Stomach (tissue), 9 donors: Measurements from ENCODE around the gene LTO1. TPM values are rescaled to one million over a fixed set of nuclear protein-coding genes. Genes with fewer than 3 reads are reported as not detected.
"Not testable (repeated sequence)": the region's sequence is repeated elsewhere in the genome, so short reads cannot be mapped to it uniquely, and the experiment has no call there.

Source experiments
- DNase-seq, 2 donors: peaks; one replicate each; pipeline versions ENCODE4 v3.0.0 to v3.0.0-alpha.2; 2013 to 2019
- H3K27ac ChIP-seq, 5 donors: fragments of 200-600 bp in 4 of 5; sonication (generic) in 4 of 5; one replicate each; pipeline ENCODE4 v1.5.1; 2013 to 2019; ENCODE audit warnings: mild to moderate bottlenecking in 1 of 5, moderate library complexity in 1 of 5
- H3K27me3 ChIP-seq, 3 donors: fragments of 200-600 bp; sonication (generic); one replicate each; pipeline ENCODE4 v1.5.1; 2017 to 2019; ENCODE audit warnings: mixed run types in 1 of 3
- H3K36me3 ChIP-seq, 4 donors: fragments of 200-600 bp; sonication (generic); 1 replicate in 3 of 4; 2 replicates in 1 of 4; pipeline ENCODE4 v1.5.1; 2016 to 2019
- H3K4me1 ChIP-seq, 4 donors: fragments of 200-600 bp; sonication (generic); one replicate each; pipeline ENCODE4 v1.5.1; 2016 to 2019
- H3K4me3 ChIP-seq, 4 donors: fragments of 200-600 bp; sonication (generic) in 3 of 4; one replicate each; pipeline ENCODE4 v1.5.1; 2016 to 2019; ENCODE audit warnings: mild to moderate bottlenecking in 1 of 4
- H3K9me3 ChIP-seq, 4 donors: fragments of 200-600 bp; sonication (generic); one replicate each; pipeline ENCODE4 v1.5.1; 2016 to 2019
- CTCF ChIP-seq, 7 experiments: fragments of 450-650 bp in 4 of 7; fragments of 200-600 bp in 3 of 7; sonication (generic) in 3 of 7; IDR thresholded peaks; one replicate each; pipeline ENCODE4 v1.5.1; 2016 to 2019; ENCODE audit warnings: antibody characterized with exemption in 7 of 7, control low read depth in 2 of 7, mild to moderate bottlenecking in 1 of 7
- EP300 ChIP-seq: sonication (generic); formaldehyde crosslinking; IDR thresholded peaks from one replicate; pipeline ENCODE4 v1.6.1; 2017; ENCODE audit warnings: antibody characterized with exemption
- POLR2A ChIP-seq, 4 donors: fragments of 450-650 bp; IDR thresholded peaks; one replicate each; pipeline ENCODE4 v1.6.1; 2016; ENCODE audit warnings: antibody characterized with exemption in 4 of 4, control low read depth in 2 of 4, mild to moderate bottlenecking in 1 of 4, moderate library complexity in 1 of 4
- POLR2AphosphoS5 ChIP-seq, 3 donors: sonication (generic); formaldehyde crosslinking; IDR thresholded peaks; one replicate each; pipeline ENCODE4 v1.6.1; 2016; ENCODE audit warnings: antibody characterized with exemption in 3 of 3
- WGBS, 5 donors: extraction: QIAGEN DNeasy Blood & Tissue Kit in 3 of 5; methylation state at CpG; one replicate each; pipeline versions ENCODE4 v1.1.5 to v1.1.7; 2013 to 2018; 5-methylcytosine and 5-hydroxymethylcytosine counted together
- intact Hi-C: fragments of 100-400 bp; cut with DNase I; formaldehyde crosslinking; loops from one replicate; pipeline ENCODE4 v1.15.1; 2023; ENCODE audit warnings: low total_unique reads
- polyA plus RNA-seq, 3 donors: library from polyadenylated mRNA; stranded (reverse); fragments of 200-250 nt; gene quantifications; one replicate each; pipeline ENCODE4 v1.2.3, GENCODE V29; 2013
- total RNA-seq, 5 donors: library from RNA; depleted of rRNA; stranded (reverse); fragments of >200 nt; gene quantifications; one replicate each; pipeline versions ENCODE4 v1.1.0 to v1.2.3, GENCODE V29; 2014 to 2016
- donor health status: healthy with polysubstance abuse.
- donor health status: Bipolar disorder and iron deficiency.
- donor health status: healthy.

Gene LTO1
- total and polyA plus RNA-seq, 8 donors: 2.3 to 107 (median 23.3) TPM

GRCh38 chr11:69698362-69698761, 23.2 kb upstream of the LTO1 start:
- no peak for TF ChIP-seq POLR2A (IDR thresholded peaks at IDR 0.05)
- no peak for TF ChIP-seq POLR2AphosphoS5 (IDR thresholded peaks at IDR 0.05)
- no peak for TF ChIP-seq EP300
- no peak for TF ChIP-seq CTCF (IDR thresholded peaks at IDR 0.05)
- intact Hi-C loops: no loop called here
- H3K36me3 ChIP-seq: no peaks in the 10 kb centered on the region
- H3K27ac ChIP-seq: no peak overlapping the region
- no peaks in the 10 kb centered on the region for H3K9me3 ChIP-seq
- H3K4me1 ChIP-seq: peaks cover 0 to 24% (median 22%) of the 10 kb centered on the region in 4 donors
- no peak for DNase-seq
- no peak overlapping the region for H3K4me3 ChIP-seq
- H3K27me3 ChIP-seq: peaks cover 13 to 95% (median 23%) of the 10 kb centered on the region in 3 donors
- WGBS, 5 donors: 88 to 95% (median 92%) methylated on average over 2 of the region's 2 CpGs

GRCh38 chr11:69697861-69698260, 22.7 kb upstream of the LTO1 start:
- DNase-seq: no peak
- H3K4me1 ChIP-seq: peaks cover 0 to 19% (median 17%) of the 10 kb centered on the region in 4 donors
- H3K9me3 ChIP-seq: no peaks in the 10 kb centered on the region
- no peak overlapping the region for H3K4me3 ChIP-seq
- intact Hi-C loops: no loop called here
- no peak overlapping the region for H3K27ac ChIP-seq
- WGBS, 5 donors: 87 to 94% (median 88%) methylated on average over 10 of the region's 10 CpGs
- H3K27me3 ChIP-seq: peaks cover 9 to 93% (median 18%) of the 10 kb centered on the region in 3 donors
- TF ChIP-seq POLR2AphosphoS5 (IDR thresholded peaks at IDR 0.05) (no peak), CTCF (IDR thresholded peaks at IDR 0.05) (no peak), EP300 (no peak), POLR2A (IDR thresholded peaks at IDR 0.05) (no peak)
- no peaks in the 10 kb centered on the region for H3K36me3 ChIP-seq

- H3K27me3 ChIP-seq: peaks cover 5 to 93% (median 14%) of the 10 kb centered on the region in 3 donors
- whole genome bisulfite sequencing, 5 donors: 83 to 94% (median 86%) methylated on average over 8 of the region's 8 CpGs
- no peak overlapping the region for H3K4me3 ChIP-seq
- intact Hi-C loops: no loop called here
- no peak for DNase-seq
- H3K27ac ChIP-seq: no peak overlapping the region
- no peak for TF ChIP-seq POLR2AphosphoS5 (IDR thresholded peaks at IDR 0.05)
- no peak for TF ChIP-seq CTCF (IDR thresholded peaks at IDR 0.05)
- TF ChIP-seq POLR2A (IDR thresholded peaks at IDR 0.05): no peak
- no peak for TF ChIP-seq EP300
- no peaks in the 10 kb centered on the region for H3K36me3 ChIP-seq
- no peaks in the 10 kb centered on the region for H3K9me3 ChIP-seq
- peaks cover 0 to 16% (median 14%) of the 10 kb centered on the region in 4 donors for H3K4me1 ChIP-seq
These were observed 22.3 kb upstream of the LTO1 start for GRCh38 chr11:69697469-69697843.

GRCh38 chr11:69696749-69697468, 21.8 kb upstream of the LTO1 start:
- DNase-seq: no peak
- peaks cover 0 to 87% (median 9%) of the 10 kb centered on the region in 3 donors for H3K27me3 ChIP-seq
- H3K36me3 ChIP-seq: no peaks in the 10 kb centered on the region
- no peak overlapping the region for H3K27ac ChIP-seq
- intact Hi-C loops: no loop called here
- WGBS, 5 donors: 61 to 71% (median 67%) methylated on average over 15 of the region's 15 CpGs
- H3K4me3 ChIP-seq: no peak overlapping the region
- peaks cover 0 to 3% (median 0%) of the 10 kb centered on the region in 4 donors for H3K9me3 ChIP-seq
- H3K4me1 ChIP-seq: peaks cover 0 to 11% (median 8%) of the 10 kb centered on the region in 4 donors
- TF ChIP-seq POLR2AphosphoS5 (IDR thresholded peaks at IDR 0.05) (no peak), CTCF (IDR thresholded peaks at IDR 0.05) (no peak), EP300 (no peak), POLR2A (IDR thresholded peaks at IDR 0.05) (no peak)

- DNase-seq, H3K4me3 ChIP-seq, H3K27ac ChIP-seq, intact Hi-C loops, H3K9me3 ChIP-seq, H3K36me3 ChIP-seq, H3K4me1 ChIP-seq: not testable (repeated sequence)
- WGBS, 5 donors: 73 to 83% (median 78%) methylated on average over 6 of the region's 6 CpGs
- peaks cover 0 to 78% (median 0%) of the 10 kb centered on the region in 3 donors for H3K27me3 ChIP-seq
These were observed 20.8 kb upstream of the LTO1 start for GRCh38 chr11:69695995-69696394.
